ENCODE data around the gene GARRE1.

Gene GARRE1

GRCh38 chr19:34284505-34284904 is 30.2 kb downstream of the GARRE1 start:
- no peaks in the 10 kb centered on the region for H3K27me3 ChIP-seq
- H4K20me1 ChIP-seq, result no peaks in the 10 kb centered on the region
- no peak overlapping the region for H3K27ac ChIP-seq
- H3K9me3 ChIP-seq, result 0 out of 2 replicates have a peak, but pooled peaks cover 1% of the 10 kb centered on the region
- H3K4me1 ChIP-seq, result no peaks in the 10 kb centered on the region; the same call in 1 of the 2 replicates
- H3K4me3 ChIP-seq, result no peak overlapping the region
- no peak overlapping the region for H3K4me2 ChIP-seq
- no peak for TF ChIP-seq Cebpa-rat (IDR thresholded peaks at IDR 0.05)
- peaks cover 20% of the 10 kb centered on the region for H3K36me3 ChIP-seq
- no peak overlapping the region for H3K9ac ChIP-seq

DNA sequence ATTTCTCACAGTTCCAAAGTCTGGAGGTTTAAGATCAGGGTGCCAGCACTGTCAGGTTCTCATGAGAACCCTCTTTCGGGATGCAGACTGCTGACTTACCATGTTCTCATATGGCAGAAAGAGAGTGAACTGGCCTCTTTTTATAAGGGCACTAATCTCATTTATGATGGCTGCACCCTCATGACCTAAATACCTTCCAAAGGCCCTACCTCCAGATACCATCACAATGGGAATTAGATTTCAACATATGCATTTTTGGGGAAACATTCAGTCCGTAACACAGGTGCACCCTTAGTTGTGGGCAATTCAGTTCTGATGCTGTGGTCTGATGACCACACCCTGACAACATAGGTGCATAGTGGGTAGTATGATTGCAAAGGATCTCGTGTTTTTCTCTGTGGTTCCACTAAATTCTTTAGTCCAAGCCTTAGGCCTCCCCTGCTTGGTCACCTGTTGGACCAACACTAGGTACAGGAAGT is 33.3 kb downstream of the GARRE1 start:
- Histone ChIP-seq H4K20me1 (no peaks in the 10 kb centered on the region), H3K4me1 (no peaks in the 10 kb centered on the region; the same call in 1 of the 2 replicates), H3K9ac (no peak overlapping the region), H3K4me2 (no peak overlapping the region), H3K27ac (no peak overlapping the region), H3K9me3 (no peaks in the 10 kb centered on the region), H3K36me3 (peaks cover 17% of the 10 kb centered on the region; the same call in 1 of the 2 replicates), H3K4me3 (no peak overlapping the region), H3K27me3 (no peaks in the 10 kb centered on the region)
- no peak for TF ChIP-seq Cebpa-rat (IDR thresholded peaks at IDR 0.05)

- H3K9me3 ChIP-seq, result no peaks in the 10 kb centered on the region
- no peak for TF ChIP-seq Cebpa-rat (IDR thresholded peaks at IDR 0.05)
- H3K27ac ChIP-seq, result no peak overlapping the region
- no peaks in the 10 kb centered on the region; the same call in 1 of the 2 replicates for H3K4me1 ChIP-seq
- H3K9ac ChIP-seq, result no peak overlapping the region
- no peak overlapping the region for H3K4me3 ChIP-seq
- peaks cover 17% of the 10 kb centered on the region; the same call in 1 of the 2 replicates for H3K36me3 ChIP-seq
- H4K20me1 ChIP-seq, result no peaks in the 10 kb centered on the region
- no peaks in the 10 kb centered on the region for H3K27me3 ChIP-seq
- H3K4me2 ChIP-seq, result no peak overlapping the region
Measured at GRCh38 chr19:34288381-34288780, 34.0 kb downstream of the GARRE1 start.

DNA sequence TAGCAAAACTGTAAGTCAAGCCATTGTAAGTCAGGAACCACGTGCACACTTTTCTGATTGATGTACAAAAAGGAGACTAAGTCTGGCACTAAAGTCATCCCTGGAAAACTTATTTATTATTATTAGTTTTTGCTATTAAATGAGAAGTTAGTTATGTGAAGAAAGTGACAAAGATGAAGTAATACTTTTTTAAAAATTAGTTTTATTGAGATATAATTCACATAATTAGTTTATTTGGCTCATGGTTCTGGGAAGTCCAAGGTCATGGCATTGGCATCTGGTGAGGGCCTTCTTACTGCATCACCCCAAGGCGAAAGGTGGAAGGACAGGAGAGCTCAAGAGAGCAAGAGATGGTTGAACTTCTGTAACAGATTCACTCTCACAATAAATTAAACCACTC is 36.9 kb downstream of the GARRE1 start:
- H3K4me1 ChIP-seq, result no peaks in the 10 kb centered on the region; the same call in 1 of the 2 replicates
- no peak overlapping the region for H3K4me2 ChIP-seq
- no peaks in the 10 kb centered on the region for H3K9me3 ChIP-seq
- H3K36me3 ChIP-seq, result peaks cover 11% of the 10 kb centered on the region; the same call in 1 of the 2 replicates
- no peak overlapping the region for H3K4me3 ChIP-seq
- H3K9ac ChIP-seq, result no peak overlapping the region
- H4K20me1 ChIP-seq, result no peaks in the 10 kb centered on the region
- H3K27ac ChIP-seq, result no peak overlapping the region
- H3K27me3 ChIP-seq, result no peaks in the 10 kb centered on the region
- no peak for TF ChIP-seq Cebpa-rat (IDR thresholded peaks at IDR 0.05)

DNA sequence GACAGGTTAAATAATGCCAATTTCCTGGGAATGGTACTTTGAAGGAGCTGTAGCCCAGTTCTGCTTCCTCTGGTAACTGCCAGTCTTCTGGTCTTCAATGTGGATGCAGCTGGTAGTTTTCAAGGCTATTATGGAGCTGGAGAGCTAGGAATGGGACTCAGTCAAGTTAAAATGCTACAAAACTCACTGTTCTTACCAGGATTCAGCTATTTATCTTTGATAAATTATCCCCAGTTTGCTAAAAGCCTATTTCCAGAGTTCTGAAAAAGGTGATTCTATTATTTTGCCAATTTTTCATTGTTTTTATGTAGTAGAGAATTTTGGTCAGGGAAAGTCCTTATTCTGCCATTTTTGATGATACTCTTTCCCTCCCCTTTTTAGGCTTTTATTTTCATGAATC is 40.7 kb downstream of the GARRE1 start:
- H3K4me2 ChIP-seq, result no peak overlapping the region
- no peak overlapping the region for H3K4me3 ChIP-seq
- H3K9me3 ChIP-seq, result no peaks in the 10 kb centered on the region
- H3K9ac ChIP-seq, result no peak overlapping the region
- H3K27me3 ChIP-seq, result no peaks in the 10 kb centered on the region
- no peak for TF ChIP-seq Cebpa-rat (IDR thresholded peaks at IDR 0.05)
- no peaks in the 10 kb centered on the region for H3K4me1 ChIP-seq
- no peak overlapping the region for H3K27ac ChIP-seq
- no peaks in the 10 kb centered on the region for H4K20me1 ChIP-seq
- no peaks in the 10 kb centered on the region for H3K36me3 ChIP-seq

DNA sequence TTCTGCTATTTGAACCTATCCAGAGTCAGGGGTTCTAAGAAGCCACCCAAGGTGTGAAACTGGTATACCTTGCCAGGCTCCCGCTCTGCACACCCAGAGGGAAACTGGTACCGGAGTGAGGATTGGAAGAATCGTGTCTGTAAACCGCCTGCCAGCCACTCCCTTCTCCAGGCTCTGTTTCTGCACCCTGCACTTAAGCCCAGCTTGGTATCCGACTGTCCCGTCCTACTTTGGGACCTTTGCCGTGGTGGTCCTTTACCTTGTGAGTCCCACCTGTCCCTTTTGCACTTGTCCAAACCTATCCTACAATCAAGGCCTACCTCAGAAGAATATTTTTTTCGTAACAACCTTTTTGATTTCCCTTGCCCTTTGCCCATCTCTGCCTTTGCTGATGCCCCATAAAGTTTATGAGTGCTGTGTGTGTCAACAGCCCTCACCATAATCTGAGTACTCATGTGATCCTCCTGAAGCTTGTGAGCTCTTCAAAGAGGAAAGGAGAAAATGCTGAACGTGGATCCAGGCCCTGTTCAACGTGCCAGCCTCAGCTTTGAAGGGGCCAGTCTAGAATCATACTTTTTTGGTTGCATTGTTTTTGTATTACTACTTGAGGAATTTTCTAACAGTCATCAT is 44.7 kb downstream of the GARRE1 start:
- H3K27ac ChIP-seq, result no peak overlapping the region
- H3K27me3 ChIP-seq, result no peaks in the 10 kb centered on the region
- no peak for TF ChIP-seq Cebpa-rat (IDR thresholded peaks at IDR 0.05)
- no peak overlapping the region for H3K4me2 ChIP-seq
- no peaks in the 10 kb centered on the region for H4K20me1 ChIP-seq
- H3K36me3 ChIP-seq, result peaks cover 18% of the 10 kb centered on the region
- H3K9me3 ChIP-seq, result no peaks in the 10 kb centered on the region
- no peak overlapping the region for H3K4me3 ChIP-seq
- H3K9ac ChIP-seq, result no peak overlapping the region
- H3K4me1 ChIP-seq, result no peaks in the 10 kb centered on the region

DNA sequence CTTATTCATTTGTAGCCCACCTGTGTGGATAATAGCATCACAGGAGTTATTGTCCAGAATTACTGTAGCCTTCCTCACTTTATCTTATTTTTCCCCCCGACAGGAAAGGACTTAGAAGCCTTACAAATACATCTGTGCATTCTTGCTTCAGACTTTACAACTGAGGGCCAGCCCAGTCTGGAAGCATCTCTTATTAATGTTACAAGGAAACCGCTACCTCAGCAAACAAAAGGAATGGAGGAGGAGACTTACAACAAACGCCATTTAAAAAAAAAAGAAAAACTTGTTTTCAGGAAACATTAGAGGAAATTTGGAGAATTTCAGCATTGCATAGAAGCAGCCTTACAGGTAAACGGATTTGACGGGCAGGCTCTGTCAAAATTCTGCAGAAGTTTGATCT is 45.2 kb downstream of the GARRE1 start:
- TF ChIP-seq Cebpa-rat (IDR thresholded peaks at IDR 0.05), result no peak
- H3K4me3 ChIP-seq, result no peak overlapping the region

DNA sequence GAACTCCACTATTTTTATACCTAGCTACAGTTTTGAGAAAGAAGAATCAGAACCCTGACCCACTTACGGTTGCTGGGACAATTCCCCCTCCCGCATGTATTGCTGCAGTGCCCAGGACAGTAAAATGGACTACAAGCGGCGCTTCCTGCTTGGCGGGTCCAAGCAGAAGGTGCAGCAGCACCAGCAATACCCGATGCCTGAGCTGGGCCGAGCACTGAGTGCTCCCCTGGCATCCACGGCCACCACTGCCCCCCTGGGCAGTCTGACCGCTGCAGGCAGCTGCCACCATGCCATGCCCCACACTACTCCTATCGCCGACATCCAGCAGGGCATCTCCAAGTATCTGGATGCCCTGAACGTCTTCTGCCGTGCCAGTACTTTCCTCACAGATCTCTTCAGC is 46.0 kb downstream of the GARRE1 start:
- H3K9ac ChIP-seq, result no peak overlapping the region
- TF ChIP-seq Cebpa-rat (IDR thresholded peaks at IDR 0.05), result no peak
- no peaks in the 10 kb centered on the region for H3K9me3 ChIP-seq
- H3K4me3 ChIP-seq, result no peak overlapping the region
- H3K27me3 ChIP-seq, result no peaks in the 10 kb centered on the region
- H3K27ac ChIP-seq, result no peak overlapping the region
- H3K4me1 ChIP-seq, result no peaks in the 10 kb centered on the region
- no peaks in the 10 kb centered on the region for H4K20me1 ChIP-seq
- H3K4me2 ChIP-seq, result no peak overlapping the region
- H3K36me3 ChIP-seq, result peaks cover 28% of the 10 kb centered on the region

More for the DNA sequence above, 45.2 kb downstream of the GARRE1 start:
- Histone ChIP-seq H4K20me1 (no peaks in the 10 kb centered on the region), H3K36me3 (peaks cover 23% of the 10 kb centered on the region), H3K9ac (no peak overlapping the region), H3K4me1 (no peaks in the 10 kb centered on the region), H3K27me3 (no peaks in the 10 kb centered on the region), H3K4me2 (no peak overlapping the region), H3K27ac (no peak overlapping the region), H3K9me3 (no peaks in the 10 kb centered on the region)

GRCh38 chr19:34300962-34301361 is 46.6 kb downstream of the GARRE1 start:
- H4K20me1 ChIP-seq, result no peaks in the 10 kb centered on the region
- H3K9ac ChIP-seq, result no peak overlapping the region
- H3K4me1 ChIP-seq, result no peaks in the 10 kb centered on the region
- peaks cover 32% of the 10 kb centered on the region for H3K36me3 ChIP-seq
- H3K4me3 ChIP-seq, result no peak overlapping the region
- no peak for TF ChIP-seq Cebpa-rat (IDR thresholded peaks at IDR 0.05)
- H3K4me2 ChIP-seq, result no peak overlapping the region
- no peak overlapping the region for H3K27ac ChIP-seq
- no peaks in the 10 kb centered on the region for H3K9me3 ChIP-seq
- H3K27me3 ChIP-seq, result no peaks in the 10 kb centered on the region
